Bronchial epithelial cell (primary cell): ENCODE data around the gene PICALM. TPM values are rescaled to one million over a fixed set of nuclear protein-coding genes. Genes with fewer than 3 reads are reported as not detected.

Experiments
- DNase-seq: peaks from one replicate; pipeline ENCODE4 v3.0.0-alpha.2; 2010; ENCODE audit warnings: low read depth
- FAIRE-seq: peaks from 2 replicates; lab custom pipeline; 2011; peaks lifted over from hg19 to GRCh38; lab: Jason Lieb, UNC
- H3K27me3 ChIP-seq: 2 replicates; pipeline ENCODE4 v1.5.1; 2011; ENCODE audit warnings: low read length; ENCODE audit not compliant: control insufficient read depth, insufficient read depth
- H3K36me3 ChIP-seq: 2 replicates; pipeline ENCODE4 v1.5.1; 2011; ENCODE audit warnings: low read length; ENCODE audit not compliant: control insufficient read depth, insufficient read depth
- H3K4me3 ChIP-seq: 2 replicates; pipeline ENCODE4 v1.5.1; 2011; ENCODE audit warnings: mild to moderate bottlenecking, low read depth, low read length, control low read depth
- CTCF ChIP-seq: IDR thresholded peaks from 2 replicates; pipeline ENCODE4 v1.5.1; 2011; ENCODE audit warnings: mild to moderate bottlenecking, moderate library complexity, low read length, control low read depth, inconsistent platforms; ENCODE audit not compliant: insufficient read depth, severe bottlenecking
- total RNA-seq: library from RNA; depleted of rRNA; stranded (reverse); fragments of >200 nt; gene quantifications from 2 replicates; pipeline ENCODE4 v1.2.1, GENCODE V29; 2014

PICALM gene
- total RNA-seq, 1 donor from 2014 or later = 203 TPM

GRCh38 chr11:86063536-86063935, 5.3 kb downstream of the PICALM start:
- Histone ChIP-seq H3K27me3 (no peaks in the 10 kb centered on the region), H3K4me3 (no peak overlapping the region), H3K36me3 (no peaks in the 10 kb centered on the region)
- DNase-seq (peak; percentile 75), FAIRE-seq (no peak)
- no peak for TF ChIP-seq CTCF

GRCh38 chr11:86062719-86063118, 6.2 kb downstream of the PICALM start:
- no peak for TF ChIP-seq CTCF
- no peak for FAIRE-seq
- Histone ChIP-seq H3K4me3 (no peak overlapping the region), H3K36me3 (no peaks in the 10 kb centered on the region), H3K27me3 (no peaks in the 10 kb centered on the region)
- no peak for DNase-seq

- no peaks in the 10 kb centered on the region for H3K27me3 ChIP-seq
- no peak overlapping the region for H3K4me3 ChIP-seq
- no peak for DNase-seq
- FAIRE-seq = no peak
- no peak for TF ChIP-seq CTCF
- no peaks in the 10 kb centered on the region for H3K36me3 ChIP-seq
These were observed 7.2 kb downstream of the PICALM start for GRCh38 chr11:86061483-86062205.

GRCh38 chr11:86060544-86060943, 8.3 kb downstream of the PICALM start:
- Histone ChIP-seq H3K4me3 (no peak overlapping the region), H3K27me3 (no peaks in the 10 kb centered on the region), H3K36me3 (no peaks in the 10 kb centered on the region)
- DNase-seq (no peak), FAIRE-seq (no peak)
- TF ChIP-seq CTCF = no peak

- no peak for FAIRE-seq
These were observed 10.5 kb downstream of the PICALM start for GRCh38 chr11:86058360-86058759.

More at GRCh38 chr11:86058360-86058759, 10.5 kb downstream of the PICALM start:
- Histone ChIP-seq H3K36me3 (no peaks in the 10 kb centered on the region), H3K4me3 (no peak overlapping the region), H3K27me3 (no peaks in the 10 kb centered on the region)
- TF ChIP-seq CTCF = no peak
- no peak for DNase-seq
